ACC112 (cell line): ENCODE data around the gene ACADVL.
"Not testable (repeated sequence)": the region's sequence is repeated elsewhere in the genome, so short reads cannot be mapped to it uniquely, and the experiment has no call there.

Experiments used
- H2AFZ ChIP-seq: fragments of 200-600 bp; sonication (generic); one replicate; pipeline ENCODE4 v1.6.0; 2017; ENCODE audit warnings: antibody characterized with exemption, low read length; ENCODE audit not compliant: unreplicated experiment
- H3K27ac ChIP-seq: fragments of 200-600 bp; sonication (generic); 2 replicates; pipeline ENCODE4 v1.5.1; 2014; ENCODE audit warnings: low read depth, mild to moderate bottlenecking, antibody characterized with exemption, low read length, moderate library complexity
- H3K27me3 ChIP-seq: fragments of 200-600 bp; sonication (generic); 2 replicates; pipeline ENCODE4 v1.6.1; 2014; ENCODE audit warnings: mild to moderate bottlenecking, antibody characterized with exemption, low read length, moderate library complexity, mixed read lengths; ENCODE audit not compliant: insufficient read depth
- H3K36me3 ChIP-seq: fragments of 200-600 bp; sonication (generic); 2 replicates; pipeline ENCODE4 v1.6.1; 2016; ENCODE audit warnings: mild to moderate bottlenecking, antibody characterized with exemption, low read length, moderate library complexity, mixed read lengths; ENCODE audit not compliant: insufficient read depth
- H3K4me1 ChIP-seq: fragments of 200-600 bp; sonication (generic); one replicate; pipeline ENCODE4 v1.6.1; 2016; ENCODE audit warnings: low read length, mixed read lengths; ENCODE audit not compliant: insufficient read depth, unreplicated experiment, control insufficient read depth
- H3K4me3 ChIP-seq: fragments of 200-600 bp; sonication (generic); 2 replicates; pipeline ENCODE4 v1.5.1; 2014; ENCODE audit warnings: mild to moderate bottlenecking, low read depth, low read length
- H3K79me2 ChIP-seq: fragments of 200-600 bp; sonication (generic); one replicate; pipeline ENCODE4 v1.6.0; 2016; ENCODE audit warnings: low read length; ENCODE audit not compliant: control insufficient read depth, unreplicated experiment, insufficient read depth

ACADVL gene

GRCh38 chr17:7178973-7179316 is 40.8 kb upstream of the ACADVL start:
- no peaks in the 10 kb centered on the region for H3K27me3 ChIP-seq

GRCh38 chr17:7179317-7180254 is 40.2 kb upstream of the ACADVL start, which contains the start of gene ASGR1:
TSS of gene ASGR1 (minus strand) at chr17:7179370. CDS start at chr17:7178563, 807 bp downstream.
- no peak within 1 kb of the TSS for H3K27ac ChIP-seq
- peak within 1 kb of the TSS; percentile 73 for H3K4me3 ChIP-seq
- peaks cover 13% of the 10 kb centered on the region for H3K4me1 ChIP-seq
- H3K36me3 ChIP-seq, result no peaks in the 10 kb centered on the region
- no peaks in the 10 kb centered on the region for H3K27me3 ChIP-seq
- H2AFZ ChIP-seq, result no peak within 1 kb of the TSS
- H3K79me2 ChIP-seq, result no peaks in the 10 kb centered on the region

More at GRCh38 chr17:7178973-7179316, 40.8 kb upstream of the ACADVL start:
- no peak overlapping the region for H2AFZ ChIP-seq
- no peaks in the 10 kb centered on the region for H3K36me3 ChIP-seq
- H3K79me2 ChIP-seq, result no peaks in the 10 kb centered on the region
- H3K4me1 ChIP-seq, result peaks cover 13% of the 10 kb centered on the region
- no peak overlapping the region for H3K4me3 ChIP-seq
- no peak overlapping the region for H3K27ac ChIP-seq

GRCh38 chr17:7182101-7182500 is 37.6 kb upstream of the ACADVL start:
- H2AFZ ChIP-seq, H3K36me3 ChIP-seq, H3K79me2 ChIP-seq, H3K27ac ChIP-seq, H3K27me3 ChIP-seq, H3K4me3 ChIP-seq: not testable (repeated sequence)
- H3K4me1 ChIP-seq, result peaks cover 12% of the 10 kb centered on the region

GRCh38 chr17:7183433-7184090 is 36.2 kb upstream of the ACADVL start:
- no peak overlapping the region for H3K27ac ChIP-seq
- H2AFZ ChIP-seq, result no peak overlapping the region
- H3K4me3 ChIP-seq, result no peak overlapping the region
- no peaks in the 10 kb centered on the region for H3K79me2 ChIP-seq
- H3K27me3 ChIP-seq, result no peaks in the 10 kb centered on the region
- H3K36me3 ChIP-seq, result no peaks in the 10 kb centered on the region
- H3K4me1 ChIP-seq, result peaks cover 5% of the 10 kb centered on the region

- Histone ChIP-seq H3K4me1 (peaks cover 4% of the 10 kb centered on the region), H3K27ac (no peak overlapping the region), H3K27me3 (no peaks in the 10 kb centered on the region), H3K79me2 (no peaks in the 10 kb centered on the region), H3K4me3 (no peak overlapping the region), H2AFZ (no peak overlapping the region), H3K36me3 (no peaks in the 10 kb centered on the region)
Measured at GRCh38 chr17:7184091-7184488, 35.6 kb upstream of the ACADVL start.

- Histone ChIP-seq H3K27ac (no peak overlapping the region), H2AFZ (no peak overlapping the region), H3K79me2 (no peaks in the 10 kb centered on the region), H3K36me3 (no peaks in the 10 kb centered on the region), H3K4me1 (no peaks in the 10 kb centered on the region), H3K4me3 (no peak overlapping the region), H3K27me3 (no peaks in the 10 kb centered on the region)
Measured at GRCh38 chr17:7184647-7185046, 35.1 kb upstream of the ACADVL start.

- H2AFZ ChIP-seq, result no peak overlapping the region
- H3K27ac ChIP-seq, result no peak overlapping the region
- no peaks in the 10 kb centered on the region for H3K36me3 ChIP-seq
- H3K27me3 ChIP-seq, result no peaks in the 10 kb centered on the region
- no peak overlapping the region for H3K4me3 ChIP-seq
- H3K4me1 ChIP-seq, result no peaks in the 10 kb centered on the region
- no peaks in the 10 kb centered on the region for H3K79me2 ChIP-seq
Measured at GRCh38 chr17:7186241-7186640, 33.5 kb upstream of the ACADVL start.

GRCh38 chr17:7190276-7190917 is 29.3 kb upstream of the ACADVL start:
- no peaks in the 10 kb centered on the region for H3K27me3 ChIP-seq
- H3K36me3 ChIP-seq, result no peaks in the 10 kb centered on the region
- no peak overlapping the region for H2AFZ ChIP-seq

GRCh38 chr17:7191069-7191468 is 28.7 kb upstream of the ACADVL start:
- Histone ChIP-seq H3K4me3 (no peak overlapping the region), H3K4me1 (no peaks in the 10 kb centered on the region), H3K36me3 (no peaks in the 10 kb centered on the region), H3K79me2 (no peaks in the 10 kb centered on the region), H2AFZ (no peak overlapping the region), H3K27ac (no peak overlapping the region), H3K27me3 (no peaks in the 10 kb centered on the region)

More at GRCh38 chr17:7190276-7190917, 29.3 kb upstream of the ACADVL start:
- no peak overlapping the region for H3K4me3 ChIP-seq
- no peaks in the 10 kb centered on the region for H3K79me2 ChIP-seq
- H3K27ac ChIP-seq, result no peak overlapping the region
- H3K4me1 ChIP-seq, result no peaks in the 10 kb centered on the region

- no peak overlapping the region for H3K27ac ChIP-seq
- H3K79me2 ChIP-seq, result no peaks in the 10 kb centered on the region
- H3K36me3 ChIP-seq, result no peaks in the 10 kb centered on the region
- no peaks in the 10 kb centered on the region for H3K27me3 ChIP-seq
- no peak overlapping the region for H3K4me3 ChIP-seq
- no peak overlapping the region for H2AFZ ChIP-seq
- H3K4me1 ChIP-seq, result no peaks in the 10 kb centered on the region
Measured at GRCh38 chr17:7191571-7192270, 28.0 kb upstream of the ACADVL start.
